IPS DF 6.9 (cell line): Measurements from ENCODE around the gene COL26A1.
"Not testable (repeated sequence)": the region's sequence is repeated elsewhere in the genome, so short reads cannot be mapped to it uniquely, and the experiment has no call there.

ENCODE experiments used
- DNase-seq: peaks from one replicate; pipeline ENCODE4 v3.0.0-alpha.2; 2013; ENCODE audit warnings: low read depth, low spot score
- H3K27ac ChIP-seq: one replicate; pipeline ENCODE4 v1.5.1; 2013; ENCODE audit warnings: low read length, control low read depth
- H3K27me3 ChIP-seq: 2 replicates; pipeline ENCODE4 v1.6.1; 2013; ENCODE audit warnings: mild to moderate bottlenecking, low read length; ENCODE audit not compliant: control insufficient read depth, insufficient read depth
- H3K36me3 ChIP-seq: 2 replicates; pipeline ENCODE4 v1.6.1; 2013; ENCODE audit warnings: low read length; ENCODE audit not compliant: control insufficient read depth, insufficient read depth
- H3K4me1 ChIP-seq: 2 replicates; pipeline ENCODE4 v1.6.1; 2013; ENCODE audit warnings: low read length; ENCODE audit not compliant: control insufficient read depth, insufficient read depth
- H3K4me3 ChIP-seq: 2 replicates; pipeline ENCODE4 v1.5.1; 2013; ENCODE audit warnings: mild to moderate bottlenecking, low read length
- H3K9me3 ChIP-seq: 2 replicates; pipeline ENCODE4 v1.6.1; 2013; ENCODE audit warnings: low read length, inconsistent platforms; ENCODE audit not compliant: control insufficient read depth, insufficient read depth
- WGBS: extraction: QIAGEN DNeasy Blood & Tissue Kit; methylation state at CpG from one replicate; pipeline ENCODE4 v1.1.7; 2013; ENCODE audit warnings: mixed read lengths, missing lambda C conversion rate; ENCODE audit not compliant: insufficient read length, insufficient coverage; 5-methylcytosine and 5-hydroxymethylcytosine counted together

COL26A1 gene

GRCh38 chr7:101558742-101559325, 196.2 kb downstream of the COL26A1 start:
- no peak overlapping the region for H3K4me3 ChIP-seq
- no CpG with 5 or more reads among the region's 9 CpGs for WGBS
- no peak for DNase-seq
- H3K4me1 ChIP-seq = no peaks in the 10 kb centered on the region
- H3K9me3 ChIP-seq = no peaks in the 10 kb centered on the region
- H3K27ac ChIP-seq = no peak overlapping the region
- H3K36me3 ChIP-seq = no peaks in the 10 kb centered on the region
- H3K27me3 ChIP-seq = no peaks in the 10 kb centered on the region

- Histone ChIP-seq H3K4me3 (no peak overlapping the region), H3K9me3 (no peaks in the 10 kb centered on the region), H3K4me1 (peaks cover 3% of the 10 kb centered on the region; the same call in 1 of the 2 replicates), H3K36me3 (no peaks in the 10 kb centered on the region), H3K27ac (no peak overlapping the region), H3K27me3 (no peaks in the 10 kb centered on the region)
- no peak for DNase-seq
- no CpG with 5 or more reads among the region's 1 CpG for WGBS
Observed at GRCh38 chr7:101559586-101559985, 196.9 kb downstream of the COL26A1 start.

DNA sequence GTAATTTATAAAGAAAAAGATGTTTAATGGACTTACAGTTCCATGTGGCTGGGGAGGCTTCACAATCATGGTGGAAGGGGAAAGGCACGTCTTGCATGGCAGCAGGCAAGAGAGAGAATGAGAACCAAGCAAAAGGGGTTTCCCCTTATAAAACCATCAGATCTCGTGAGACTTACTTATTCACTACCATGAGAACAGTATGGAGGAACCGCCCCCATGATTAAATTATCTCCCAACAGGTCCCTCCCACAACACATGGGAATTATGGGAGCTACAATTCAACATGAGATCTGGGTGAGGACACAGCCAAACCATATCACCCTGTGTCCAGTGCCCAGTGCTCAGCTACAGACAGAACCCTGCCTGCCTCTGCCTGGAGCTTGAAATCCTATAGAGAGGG, 197.3 kb downstream of the COL26A1 start:
- H3K36me3 ChIP-seq, H3K9me3 ChIP-seq, H3K27me3 ChIP-seq, DNase-seq, H3K4me3 ChIP-seq, H3K27ac ChIP-seq, H3K4me1 ChIP-seq: not testable (repeated sequence)
- WGBS = no CpG with 5 or more reads among the region's 3 CpGs

DNA sequence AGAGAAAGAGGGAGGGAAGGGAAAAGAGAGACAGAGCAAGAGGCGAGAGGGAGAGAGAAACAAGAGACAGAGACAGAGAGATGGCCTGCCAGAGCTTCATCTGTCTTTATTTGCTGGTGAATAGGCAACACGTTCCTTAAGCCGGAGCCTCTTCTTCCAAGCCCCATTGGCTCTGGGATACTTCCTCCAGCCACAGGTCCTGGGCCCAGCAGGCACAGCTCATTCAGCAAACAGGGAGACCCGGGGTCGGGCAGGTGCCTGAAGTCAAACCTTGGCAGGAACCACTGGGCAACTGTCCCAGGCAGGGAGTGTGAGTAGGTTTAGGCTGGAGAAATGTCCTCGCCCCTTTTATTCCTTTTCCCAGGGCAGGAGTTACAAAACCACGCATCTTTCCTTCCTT, 198.2 kb downstream of the COL26A1 start:
- no CpG with 5 or more reads among the region's 7 CpGs for WGBS

GRCh38 chr7:101561293-101561692, 198.6 kb downstream of the COL26A1 start:
- DNase-seq, H3K9me3 ChIP-seq, H3K36me3 ChIP-seq, H3K27ac ChIP-seq, H3K27me3 ChIP-seq, H3K4me3 ChIP-seq, H3K4me1 ChIP-seq: not testable (repeated sequence)
- no CpG with 5 or more reads among the region's 3 CpGs for WGBS

More for the DNA sequence above, 198.2 kb downstream of the COL26A1 start:
- Histone ChIP-seq H3K4me3 (no peak overlapping the region), H3K4me1 (peaks cover 4% of the 10 kb centered on the region; the same call in 1 of the 2 replicates), H3K27me3 (no peaks in the 10 kb centered on the region), H3K36me3 (no peaks in the 10 kb centered on the region), H3K9me3 (no peaks in the 10 kb centered on the region), H3K27ac (no peak overlapping the region)
- DNase-seq = no peak

GRCh38 chr7:101562531-101563197, 200.0 kb downstream of the COL26A1 start:
- no peak for DNase-seq
- Histone ChIP-seq H3K27ac (no peak overlapping the region), H3K4me3 (no peak overlapping the region), H3K9me3 (no peaks in the 10 kb centered on the region), H3K36me3 (no peaks in the 10 kb centered on the region), H3K4me1 (peaks cover 4% of the 10 kb centered on the region; the same call in 1 of the 2 replicates), H3K27me3 (no peaks in the 10 kb centered on the region)
- WGBS = no CpG with 5 or more reads among the region's 15 CpGs

- WGBS = no CpG with 5 or more reads among the region's 15 CpGs
- DNase-seq = no peak
- no peaks in the 10 kb centered on the region for H3K27me3 ChIP-seq
Observed at GRCh38 chr7:101563198-101563901, 200.7 kb downstream of the COL26A1 start.

GRCh38 chr7:101563943-101564777, 201.5 kb downstream of the COL26A1 start:
- no peak overlapping the region for H3K27ac ChIP-seq
- no peak overlapping the region for H3K4me3 ChIP-seq
- WGBS = no CpG with 5 or more reads among the region's 23 CpGs
- DNase-seq = no peak
- peaks cover 4% of the 10 kb centered on the region; the same call in 1 of the 2 replicates for H3K4me1 ChIP-seq
- no peaks in the 10 kb centered on the region for H3K9me3 ChIP-seq
- H3K36me3 ChIP-seq = no peaks in the 10 kb centered on the region
- H3K27me3 ChIP-seq = no peaks in the 10 kb centered on the region

More at GRCh38 chr7:101563198-101563901, 200.7 kb downstream of the COL26A1 start:
- Histone ChIP-seq H3K9me3 (no peaks in the 10 kb centered on the region), H3K4me1 (peaks cover 4% of the 10 kb centered on the region; the same call in 1 of the 2 replicates), H3K36me3 (no peaks in the 10 kb centered on the region), H3K4me3 (no peak overlapping the region), H3K27ac (no peak overlapping the region)

DNA sequence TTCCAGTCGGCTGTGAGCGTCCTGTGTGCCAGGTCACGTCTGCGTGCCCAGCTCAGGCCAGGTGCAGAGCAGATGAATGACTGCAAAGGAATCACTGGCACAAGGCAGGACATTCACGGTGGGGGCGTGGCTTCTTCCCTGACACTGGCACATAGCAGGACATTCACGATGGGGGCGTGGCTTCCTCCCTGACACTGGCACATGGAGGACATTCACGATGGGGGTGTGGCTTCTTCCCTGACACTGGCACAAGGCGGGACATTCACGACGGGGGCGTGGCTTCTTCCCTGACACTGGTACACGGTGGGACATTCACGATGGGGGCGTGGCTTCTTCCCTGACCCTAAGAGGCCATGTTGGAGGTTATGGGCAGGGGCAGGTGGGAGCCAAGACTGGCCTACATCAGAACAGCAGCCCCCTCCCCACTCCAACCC, 202.1 kb downstream of the COL26A1 start:
- Histone ChIP-seq H3K27me3 (no peaks in the 10 kb centered on the region), H3K36me3 (no peaks in the 10 kb centered on the region), H3K27ac (no peak overlapping the region), H3K9me3 (no peaks in the 10 kb centered on the region), H3K4me3 (no peak overlapping the region), H3K4me1 (peaks cover 4% of the 10 kb centered on the region; the same call in 1 of the 2 replicates)
- DNase-seq = peak; percentile 88
- no CpG with 5 or more reads among the region's 16 CpGs for WGBS
